OCI-M1 (cell line): ENCODE data around the gene WBP2NL.
A peak's percentile ranks its signal among the peaks of the same experiment; 100 is the strongest.
"Not testable (repeated sequence)": the region's sequence is repeated elsewhere in the genome, so short reads cannot be mapped to it uniquely, and the experiment has no call there.

Experiments
- DNase-seq: peaks from one replicate; lab custom pipeline; 2025; lab: John Stamatoyannopoulos, UW

The WBP2NL gene, protein sequence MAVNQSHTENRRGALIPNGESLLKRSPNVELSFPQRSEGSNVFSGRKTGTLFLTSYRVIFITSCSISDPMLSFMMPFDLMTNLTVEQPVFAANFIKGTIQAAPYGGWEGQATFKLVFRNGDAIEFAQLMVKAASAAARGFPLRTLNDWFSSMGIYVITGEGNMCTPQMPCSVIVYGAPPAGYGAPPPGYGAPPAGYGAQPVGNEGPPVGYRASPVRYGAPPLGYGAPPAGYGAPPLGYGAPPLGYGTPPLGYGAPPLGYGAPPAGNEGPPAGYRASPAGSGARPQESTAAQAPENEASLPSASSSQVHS

DNA sequence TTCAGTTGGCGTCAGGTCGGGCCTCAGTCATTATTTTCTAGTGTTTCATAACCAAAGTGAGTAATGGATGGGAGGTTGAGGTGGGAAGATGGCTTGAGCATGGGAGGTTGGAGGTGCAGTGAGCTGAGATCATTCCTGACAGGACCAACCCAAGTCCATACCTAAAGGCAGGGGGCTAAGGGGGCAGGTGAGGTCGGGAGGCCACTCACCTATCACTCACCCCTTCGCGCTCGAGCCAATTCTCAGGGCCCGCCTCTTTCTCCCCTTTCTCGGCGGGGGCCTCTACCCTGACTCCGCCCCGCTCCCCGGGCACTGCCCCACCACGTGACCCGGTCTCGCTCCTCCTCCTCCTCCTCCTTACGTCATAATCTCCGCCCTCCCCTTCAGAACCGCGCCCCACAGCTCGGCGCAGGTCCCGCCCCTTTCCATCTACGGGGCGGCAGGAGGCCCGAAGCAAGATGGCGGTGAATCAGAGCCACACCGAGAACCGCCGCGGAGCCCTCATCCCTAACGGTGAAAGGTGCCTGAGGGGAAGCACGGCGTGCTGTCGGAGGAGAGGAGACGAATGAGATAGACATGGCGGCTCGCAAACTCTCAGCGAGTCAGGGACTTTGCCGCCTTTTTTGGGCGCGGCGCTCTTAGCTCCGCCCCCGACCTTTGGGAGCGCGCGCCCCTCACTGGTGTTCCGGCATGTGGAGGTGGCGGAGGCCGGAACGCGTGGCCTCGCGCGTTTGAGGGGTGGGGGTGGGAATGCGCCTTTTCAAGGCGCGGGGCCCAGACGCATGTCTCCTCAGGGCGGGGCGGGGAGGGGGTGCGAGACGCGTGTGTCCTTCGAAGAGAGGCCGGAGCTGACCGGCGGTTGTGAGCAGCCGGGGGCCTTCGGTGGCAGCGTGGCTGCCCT lies at the start of gene WBP2NL:
WBP2NL (plus strand) TSS at position 428 of the 901 bp plus-strand sequence; CDS start at position 459, 31 bp downstream.
- no peak for DNase-seq

DNA sequence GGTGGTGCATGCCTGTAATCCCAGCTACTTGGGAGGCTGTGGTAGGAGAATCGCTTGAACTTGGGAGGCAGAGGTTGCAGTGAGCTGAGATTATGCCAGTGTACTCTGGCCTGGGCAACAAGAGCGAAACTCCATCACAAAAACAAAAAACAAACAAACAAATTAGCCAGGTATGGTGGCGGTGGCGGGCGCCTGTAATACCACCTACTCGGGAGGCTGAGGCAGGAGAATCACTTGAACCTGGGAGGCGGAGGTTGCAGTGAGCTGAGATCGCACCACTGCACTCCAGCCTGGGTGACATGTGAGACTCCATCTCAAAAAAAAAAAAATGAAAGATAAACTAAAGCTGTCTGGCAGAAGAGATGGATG lies 49.7 kb upstream of the WBP2NL start:
- not testable (repeated sequence) for DNase-seq

DNA sequence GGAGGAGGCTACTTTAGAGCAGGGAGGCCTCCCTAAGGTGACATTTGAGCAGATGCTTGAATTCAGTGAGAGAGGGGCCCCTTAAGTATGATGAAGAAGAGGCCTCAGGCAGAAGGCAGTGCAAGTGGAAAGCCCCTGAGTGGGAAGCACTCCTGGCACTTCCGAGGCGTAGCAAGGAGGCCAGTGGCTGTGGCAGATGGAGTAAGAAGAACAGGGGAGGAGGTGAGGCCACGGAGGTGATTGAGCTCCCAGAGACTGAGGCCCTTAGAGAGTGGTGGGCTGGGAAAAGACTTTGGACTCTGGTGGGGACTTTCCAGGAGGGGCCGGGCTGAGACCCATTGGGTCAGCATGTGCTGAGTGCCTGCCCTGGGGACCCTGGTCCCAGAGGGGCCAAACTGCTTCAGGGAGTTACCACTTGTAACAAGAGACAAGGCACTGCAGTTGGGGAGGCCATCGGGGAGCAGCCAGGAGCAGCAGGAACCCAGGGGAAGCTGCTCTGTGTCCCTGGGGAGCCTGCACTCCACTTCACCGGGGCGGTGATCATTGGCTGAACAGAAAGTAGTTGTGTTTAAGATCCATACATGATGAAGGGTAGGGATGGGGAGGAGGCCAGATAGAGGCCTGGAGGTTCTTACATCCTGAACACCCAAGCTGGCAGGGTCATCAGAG lies 49.2 kb upstream of the WBP2NL start:
- DNase-seq: no peak

DNA sequence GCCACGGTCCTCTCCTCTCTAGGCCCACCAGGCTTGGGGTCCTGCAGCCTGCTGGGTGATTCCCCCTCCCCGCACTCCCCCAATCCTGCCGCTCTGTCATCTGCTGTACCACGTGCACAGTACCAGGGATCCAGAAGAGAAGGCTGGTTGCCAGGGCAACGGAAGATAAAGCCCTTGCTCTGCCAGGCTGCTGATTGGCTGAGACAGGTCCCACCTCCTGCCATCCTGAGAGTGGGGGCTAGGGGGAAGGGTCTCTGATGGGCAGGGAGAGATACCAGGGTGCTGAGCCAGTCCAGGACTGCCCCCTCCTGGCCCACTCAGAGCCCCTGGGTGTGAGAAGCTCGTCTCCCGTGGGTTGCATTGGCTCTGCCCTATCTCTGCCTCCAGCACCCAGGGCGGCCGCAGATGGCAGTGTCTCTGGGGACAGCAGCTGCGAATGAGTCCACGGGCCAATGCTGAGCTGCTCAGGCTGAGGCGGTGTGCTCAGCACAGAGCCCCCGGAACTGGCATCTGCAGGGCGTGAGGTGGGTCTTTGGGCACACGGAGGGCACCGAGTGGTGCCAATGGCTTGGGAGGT lies 46.6 kb upstream of the WBP2NL start, which contains the start of gene SMIM45:
SMIM45 (plus strand) TSS at position 253 of the 577 bp plus-strand sequence.
- peak; percentile 14 for DNase-seq

- DNase-seq: no peak
Measured at GRCh38 chr22:41952713-41953112, 45.9 kb upstream of the WBP2NL start.

DNA sequence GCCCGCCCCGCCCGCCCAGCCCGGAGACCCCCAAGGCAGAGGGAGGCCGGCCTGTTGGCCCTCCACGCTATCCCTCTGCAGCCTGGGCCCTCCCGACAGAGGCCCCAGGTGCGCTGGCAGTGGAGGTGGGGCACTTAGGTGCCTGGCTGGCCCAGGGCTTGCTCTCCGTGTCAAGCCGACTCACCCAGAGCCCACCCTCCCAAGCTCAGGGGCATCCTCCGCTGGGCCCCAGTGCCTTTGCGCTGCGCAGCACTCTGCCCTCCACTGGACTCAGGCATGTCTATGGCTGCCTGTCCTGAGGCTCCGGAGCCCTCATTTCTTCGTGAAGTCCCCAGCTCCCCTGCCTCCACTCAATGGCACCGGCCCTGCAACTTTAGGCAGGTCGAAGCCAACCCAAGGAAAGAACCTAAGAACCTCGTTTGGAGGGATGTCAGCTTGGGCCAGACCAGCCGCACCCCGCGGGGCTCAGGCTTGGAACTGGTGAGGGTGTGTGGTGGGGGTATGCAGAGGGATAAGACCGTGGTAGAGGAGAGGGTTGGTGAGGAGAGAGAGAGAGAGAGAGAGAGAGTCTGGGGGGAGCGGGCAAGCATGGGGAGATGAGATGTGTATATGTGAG lies 40.5 kb upstream of the WBP2NL start:
- no peak for DNase-seq

DNA sequence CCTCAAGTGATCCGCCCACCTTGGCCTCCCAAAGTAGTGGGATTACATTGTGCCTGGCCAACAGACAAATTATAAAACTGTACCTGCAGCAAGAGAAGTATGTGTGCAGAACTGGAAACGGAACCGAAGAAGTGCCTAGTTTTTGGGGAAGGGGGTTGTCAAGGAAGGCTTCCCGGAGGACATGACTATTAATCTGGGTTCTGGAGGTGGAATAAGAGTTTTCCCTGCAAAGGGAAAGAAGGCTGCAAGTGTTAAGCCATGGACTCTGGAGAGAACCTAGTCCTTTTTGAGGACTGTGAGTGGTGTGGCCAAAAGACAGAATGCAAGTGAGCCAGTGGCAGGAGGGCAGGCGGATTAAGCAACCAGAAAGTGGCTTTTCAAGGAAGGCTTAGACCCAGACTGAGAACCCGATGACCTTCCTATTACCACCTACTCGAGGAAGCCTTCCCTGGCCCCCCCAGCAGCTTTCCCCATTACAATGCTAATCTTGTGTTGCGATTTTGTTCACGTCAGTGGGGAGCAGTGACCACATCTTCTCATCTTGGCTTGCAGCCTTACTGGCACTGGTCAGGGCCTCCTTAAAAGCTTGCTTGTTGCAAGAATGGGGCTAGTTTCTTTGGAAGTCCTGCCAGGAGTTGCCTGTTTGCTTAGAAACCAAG lies 35.0 kb upstream of the WBP2NL start:
- DNase-seq: peak; percentile 56

GRCh38 chr22:41964112-41964491 lies 34.5 kb upstream of the WBP2NL start:
- DNase-seq: no peak

GRCh38 chr22:41966225-41966606 lies 32.4 kb upstream of the WBP2NL start:
- DNase-seq: no peak

- DNase-seq: peak; percentile 83
Measured at GRCh38 chr22:41966607-41967240, 31.9 kb upstream of the WBP2NL start.

DNA sequence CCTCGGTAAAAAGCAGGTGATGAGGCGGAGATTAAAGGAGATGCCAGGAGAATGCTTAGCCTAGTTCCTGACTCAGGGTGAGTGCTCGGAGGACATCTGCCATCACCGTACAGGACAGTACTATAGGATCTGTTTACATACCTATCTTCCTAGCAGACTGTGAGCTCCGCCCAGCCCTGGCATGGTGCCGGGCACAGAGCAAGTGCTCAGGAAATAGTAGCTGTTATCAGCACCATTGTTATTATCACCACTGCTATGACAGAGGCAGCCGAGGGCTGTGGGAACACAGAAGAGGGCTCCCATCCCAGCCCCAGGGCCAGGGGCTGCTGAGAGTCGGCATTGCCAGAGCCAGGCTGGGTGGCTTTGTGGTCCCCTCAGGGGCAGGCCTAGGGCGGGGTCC lies 30.0 kb upstream of the WBP2NL start:
- DNase-seq: peak; percentile 36

- no peak for DNase-seq
Measured at GRCh38 chr22:41969110-41969646, 29.4 kb upstream of the WBP2NL start, which contains the start of gene SEPTIN3. Gene SEPTIN3 (plus strand): TSS chr22:41969443. CDS start chr22:41971493, 2,050 bp downstream.

DNA sequence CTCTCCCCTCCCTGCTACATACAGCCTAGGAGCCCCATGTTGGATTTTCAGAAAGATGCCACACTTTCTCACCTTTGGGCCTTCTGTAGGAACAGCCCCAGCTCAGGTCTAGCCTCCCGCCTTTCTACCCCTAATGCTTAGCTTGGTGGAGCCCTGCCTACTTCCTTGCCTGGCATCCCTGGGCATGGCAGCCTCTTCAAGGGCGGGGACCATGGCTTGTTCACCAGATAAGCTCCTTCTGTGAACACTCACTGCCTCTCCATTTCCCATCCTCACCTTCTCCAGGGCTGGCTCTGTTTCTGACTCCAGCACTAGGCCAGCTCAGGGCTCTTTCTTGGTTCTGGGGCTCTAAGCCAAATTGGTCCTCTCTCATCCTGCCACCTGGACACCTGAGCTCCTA lies 28.0 kb upstream of the WBP2NL start:
- DNase-seq: no peak

DNA sequence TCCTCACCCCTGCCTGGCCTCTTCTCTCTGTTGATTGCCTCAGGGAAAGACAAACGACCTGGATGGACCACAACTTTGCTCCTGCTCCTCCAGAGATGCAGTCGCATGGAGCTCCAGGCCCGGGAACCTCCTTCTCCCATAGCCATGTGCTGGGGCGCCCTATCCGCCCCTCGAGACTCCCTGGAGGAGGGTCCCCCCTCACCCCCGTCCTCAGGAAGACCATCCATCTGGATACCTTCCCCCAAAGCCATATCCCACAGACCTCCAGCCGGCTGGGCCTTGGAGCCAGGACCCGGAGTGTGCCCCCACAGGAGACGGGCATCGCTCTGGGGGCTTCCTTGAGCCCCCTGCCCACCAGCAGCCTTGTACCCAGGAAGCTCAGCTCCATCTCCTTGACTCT lies 27.2 kb upstream of the WBP2NL start:
- DNase-seq: no peak

GRCh38 chr22:41974691-41975290 lies 23.8 kb upstream of the WBP2NL start:
- no peak for DNase-seq

DNA sequence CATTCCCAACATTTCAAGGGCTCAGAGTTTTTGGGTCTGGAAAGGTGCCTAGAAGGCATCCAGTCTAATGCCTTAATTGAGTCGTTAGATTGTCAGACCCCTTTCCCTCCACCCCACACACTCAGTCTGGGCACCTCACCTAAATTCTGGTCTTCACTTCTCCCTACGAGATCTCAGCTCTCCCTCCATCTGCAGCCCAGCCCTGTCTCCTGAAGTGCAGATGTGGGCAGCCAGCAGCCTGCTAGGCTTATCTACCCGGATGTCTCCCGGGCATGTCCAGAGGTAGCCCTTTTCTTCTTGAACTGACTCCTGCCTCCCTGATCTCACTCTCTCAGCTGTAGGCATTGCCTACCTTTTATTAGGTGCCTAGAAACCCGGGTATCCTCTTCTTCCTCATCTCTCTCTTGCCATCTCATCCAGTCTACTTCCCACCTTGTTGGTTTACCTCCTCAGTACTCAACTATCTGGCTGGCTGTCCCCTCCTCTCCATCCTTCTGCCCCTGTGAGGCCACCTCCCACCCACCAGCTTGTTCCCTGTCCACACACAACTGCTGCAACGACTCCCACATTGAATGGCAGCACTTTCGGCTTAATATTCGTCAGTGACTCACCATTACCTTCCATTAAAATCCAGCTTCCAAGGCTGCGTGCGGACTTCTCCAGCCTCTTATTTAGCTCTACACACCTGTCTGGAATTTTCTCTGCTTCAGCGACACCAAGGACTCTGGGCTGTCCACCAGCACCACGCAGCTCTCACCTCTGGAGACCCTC lies 23.1 kb upstream of the WBP2NL start:
- no peak for DNase-seq

GRCh38 chr22:41976070-41976901 lies 22.3 kb upstream of the WBP2NL start:
- no peak for DNase-seq

- no peak for DNase-seq
Measured at GRCh38 chr22:41976961-41977566, 21.5 kb upstream of the WBP2NL start.
